IMR-90 (cell line): Measurements from ENCODE around the gene GPRASP2. TPM values are rescaled to one million over a fixed set of nuclear protein-coding genes. Genes with fewer than 3 reads are reported as not detected.

Source experiments
- ATAC-seq: fragments of 200-7000 bp; cut with Tn5 transposase; 2 replicates; pipeline ENCODE4 v1.9.1; 2020; ENCODE audit warnings: low read depth, mild to moderate bottlenecking, moderate library complexity
- BruUV-seq: library from RNA; stranded (reverse); fragments of 400-500 nt; replicated peaks from 2 replicates; lab custom pipeline; 2021; lab: Mats Ljungman, UMichigan
- CTCF ChIA-PET: fragments of 300-600 bp; formaldehyde crosslinking; extraction: SDS; loops from one replicate; lab custom pipeline; 2021; ENCODE audit warnings: antibody characterized with exemption; lab: Yijun Ruan, JAX
- POLR2A ChIA-PET: fragments of 300-600 bp; sonication (Branson Sonifier 250); formaldehyde crosslinking; loops from one replicate; lab custom pipeline; 2022; ENCODE audit warnings: antibody characterized with exemption; ENCODE audit not compliant: unreplicated experiment; lab: Charles Lee
- DNase-seq: peaks from one replicate; pipeline ENCODE4 v3.0.0; 2013
- H2AFZ ChIP-seq: replicated peaks from 2 replicates; pipeline ENCODE3; 2013; ENCODE audit warnings: low read length, mild to moderate bottlenecking; ENCODE audit not compliant: poor library complexity
- H2AK5ac ChIP-seq: 2 replicates; pipeline ENCODE4 v1.6.1; 2013; ENCODE audit warnings: low read depth, low read length, inconsistent platforms
- H2AK9ac ChIP-seq: replicated peaks from 2 replicates; pipeline ENCODE3; 2013; ENCODE audit warnings: mild to moderate bottlenecking, low read depth, low read length, moderate library complexity; ENCODE audit not compliant: poor library complexity
- H2BK120ac ChIP-seq: 2 replicates; pipeline ENCODE4 v1.6.1; 2013; ENCODE audit warnings: low read depth, low read length, inconsistent platforms
- H2BK15ac ChIP-seq: 3 replicates; pipeline ENCODE4 v1.6.1; 2013; ENCODE audit warnings: low read depth, low read length, inconsistent platforms
- H2BK20ac ChIP-seq: 2 replicates; pipeline ENCODE4 v1.6.1; 2013; ENCODE audit warnings: low read depth, mild to moderate bottlenecking, inconsistent platforms, low read length, moderate library complexity
- H2BK5ac ChIP-seq: 2 replicates; pipeline ENCODE4 v1.6.1; 2013; ENCODE audit warnings: mild to moderate bottlenecking, low read depth, low read length, inconsistent platforms; ENCODE audit not compliant: poor library complexity, severe bottlenecking
- H3K14ac ChIP-seq: replicated peaks from 2 replicates; pipeline ENCODE4 v1.6.1; 2013; ENCODE audit warnings: low read depth, low read length, inconsistent platforms
- H3K18ac ChIP-seq: 2 replicates; pipeline ENCODE4 v1.6.1; 2013; ENCODE audit warnings: low read depth, low read length, control low read depth
- H3K23ac ChIP-seq: 2 replicates; pipeline ENCODE4 v1.6.1; 2013; ENCODE audit warnings: low read depth, low read length, inconsistent platforms
- H3K27ac ChIP-seq: 2 replicates; pipeline ENCODE4 v1.5.1; 2013; ENCODE audit warnings: mild to moderate bottlenecking, control low read depth, low read length; ENCODE audit not compliant: insufficient read depth
- H3K27me3 ChIP-seq: 2 replicates; pipeline ENCODE4 v1.6.1; 2013; ENCODE audit warnings: low read length; ENCODE audit not compliant: control insufficient read depth, insufficient read depth
- H3K36me3 ChIP-seq: 2 replicates; pipeline ENCODE4 v1.6.1; 2013; ENCODE audit warnings: low read length, mixed read lengths; ENCODE audit not compliant: control insufficient read depth, insufficient read depth
- H3K4ac ChIP-seq: 2 replicates; pipeline ENCODE4 v1.6.1; 2013; ENCODE audit warnings: low read depth, low read length, inconsistent platforms
- H3K4me1 ChIP-seq: 2 replicates; pipeline ENCODE4 v1.6.1; 2013; ENCODE audit warnings: low read length, mixed read lengths; ENCODE audit not compliant: control insufficient read depth, insufficient read depth
- H3K4me2 ChIP-seq: 2 replicates; pipeline ENCODE4 v1.6.1; 2013; ENCODE audit warnings: low read depth, mild to moderate bottlenecking, control low read depth, low read length, moderate library complexity
- H3K4me3 ChIP-seq: 2 replicates; pipeline ENCODE4 v1.5.1; 2013; ENCODE audit warnings: low read depth, mild to moderate bottlenecking, control low read depth, low read length, moderate library complexity; ENCODE audit not compliant: insufficient read depth
- H3K56ac ChIP-seq: 2 replicates; pipeline ENCODE4 v1.6.1; 2013; ENCODE audit warnings: low read length, inconsistent platforms; ENCODE audit not compliant: insufficient read depth; ENCODE audit errors: extremely low read depth
- H3K79me1 ChIP-seq, 2 experiments: 2 replicates each; pipeline ENCODE4 v1.6.1; 2013; ENCODE audit warnings: low read length in 2 of 2, inconsistent platforms in 1 of 2, low read depth in 1 of 2
- H3K9ac ChIP-seq: 2 replicates; pipeline ENCODE4 v1.6.1; 2013; ENCODE audit warnings: low read depth, low read length, control low read depth
- H3K9me1 ChIP-seq: 2 replicates; pipeline ENCODE4 v1.6.1; 2013; ENCODE audit warnings: low read length, inconsistent platforms; ENCODE audit not compliant: insufficient read depth
- H3K9me3 ChIP-seq: 2 replicates; pipeline ENCODE4 v1.6.1; 2013; ENCODE audit warnings: low read length; ENCODE audit not compliant: control insufficient read depth, insufficient read depth
- H4K20me1 ChIP-seq: 2 replicates; pipeline ENCODE4 v1.6.1; 2013; ENCODE audit warnings: low read length, inconsistent platforms; ENCODE audit not compliant: insufficient read depth
- H4K5ac ChIP-seq: 2 replicates; pipeline ENCODE4 v1.6.1; 2013; ENCODE audit warnings: mild to moderate bottlenecking, low read depth, low read length, control low read depth
- H4K8ac ChIP-seq, 2 experiments: 2 replicates each; pipeline ENCODE4 v1.6.1; 2013; ENCODE audit warnings: low read depth in 2 of 2, low read length in 2 of 2, control low read depth in 1 of 2, inconsistent platforms in 1 of 2
- H4K91ac ChIP-seq: 2 replicates; pipeline ENCODE4 v1.6.1; 2013; ENCODE audit warnings: low read depth, low read length, inconsistent platforms; ENCODE audit not compliant: insufficient read depth
- BHLHE40 ChIP-seq: fragments of 150-350 bp; IDR thresholded peaks from 2 replicates; pipeline ENCODE4 v1.6.1; 2016; ENCODE audit warnings: mild to moderate bottlenecking, low read depth, low read length
- CHD1 ChIP-seq: IDR thresholded peaks from 2 replicates; pipeline ENCODE4 v1.6.1; 2012; ENCODE audit warnings: low read depth, low read length, improper control_type of control experiment
- CTCF ChIP-seq: conservative IDR thresholded peaks from 2 replicates; pipeline ENCODE4 v1.5.1; 2012; ENCODE audit warnings: mild to moderate bottlenecking, low read depth, low read length, improper control_type of control experiment
- ELK1 ChIP-seq: fragments of 150-350 bp; IDR thresholded peaks from 2 replicates; pipeline ENCODE4 v1.6.1; 2016; ENCODE audit warnings: low read depth, mild to moderate bottlenecking, low read length, moderate library complexity, borderline replicate concordance
- MAFK ChIP-seq: IDR thresholded peaks from 2 replicates; pipeline ENCODE4 v1.6.1; 2012; ENCODE audit warnings: low read depth, low read length, improper control_type of control experiment
- MAZ ChIP-seq: IDR thresholded peaks from 2 replicates; pipeline ENCODE4 v1.6.1; 2012; ENCODE audit warnings: low read depth, mild to moderate bottlenecking, low read length, improper control_type of control experiment, moderate library complexity, borderline replicate concordance
- MXI1 ChIP-seq: IDR thresholded peaks from 2 replicates; pipeline ENCODE4 v1.6.1; 2012; ENCODE audit warnings: low read depth, mild to moderate bottlenecking, low read length, moderate library complexity, borderline replicate concordance
- NFE2L2 ChIP-seq: fragments of 150-350 bp; IDR thresholded peaks from 2 replicates; pipeline ENCODE4 v1.6.1; 2016; ENCODE audit warnings: low read depth, mild to moderate bottlenecking, low read length
- RAD21 ChIP-seq: IDR thresholded peaks from 2 replicates; pipeline ENCODE4 v1.6.1; 2012; ENCODE audit warnings: low read length, improper control_type of control experiment
- RCOR1 ChIP-seq: IDR thresholded peaks from 2 replicates; pipeline ENCODE4 v1.6.1; 2012; ENCODE audit warnings: mild to moderate bottlenecking, low read length, improper control_type of control experiment; ENCODE audit not compliant: insufficient replicate concordance
- RFX5 ChIP-seq: IDR thresholded peaks from 2 replicates; pipeline ENCODE4 v1.8.0; 2012; ENCODE audit warnings: low read depth, mild to moderate bottlenecking, low read length, moderate library complexity
- SMC3 ChIP-seq: fragments of 150-350 bp; IDR thresholded peaks from 2 replicates; pipeline ENCODE4 v1.6.1; 2016; ENCODE audit warnings: low read depth, mild to moderate bottlenecking, antibody characterized with exemption, low read length, moderate library complexity
- USF2 ChIP-seq: fragments of 150-350 bp; IDR thresholded peaks from 2 replicates; pipeline ENCODE4 v1.6.1; 2017; ENCODE audit warnings: mild to moderate bottlenecking, antibody characterized with exemption, low read length, low read depth
- WGBS, 2 experiments: methylation state at CpG; one replicate each; pipeline versions ENCODE4 v1.1.5 to v1.1.7; 2013; ENCODE audit warnings: missing lambda C conversion rate in 2 of 2; ENCODE audit not compliant: insufficient read length in 1 of 2; ENCODE audit errors: extremely low coverage in 2 of 2; 5-methylcytosine and 5-hydroxymethylcytosine counted together
- dilution Hi-C: fragments of 300-500 bp; cut with HindIII; formaldehyde crosslinking; loops from one replicate; pipeline ENCODE4 v1.14.3; 2018; ENCODE audit warnings: low sequenced_read_pairs; ENCODE audit not compliant: unreplicated experiment
- in situ Hi-C: fragments of 300-500 bp; cut with MboI; formaldehyde crosslinking; loops from 3 replicates; pipeline ENCODE4 v1.14.3; 2019; ENCODE audit warnings: low sequenced_read_pairs, inconsistent platforms, mixed read lengths
- intact Hi-C: fragments of 100-400 bp; cut with micrococcal nuclease; formaldehyde crosslinking; loops from 2 replicates; pipeline ENCODE4 v1.10.0; 2022
- polyA plus RNA-seq, 3 experiments: library from polyadenylated mRNA; depleted of rRNA; stranded (reverse); fragments of >200 nt; gene quantifications; 2 replicates each; pipeline ENCODE4 v1.2.3, GENCODE V29; 2012; ENCODE audit warnings: low replicate concordance in 1 of 3
- total RNA-seq: library from RNA; depleted of rRNA; stranded (reverse); fragments of >200 nt; gene quantifications from 2 replicates; pipeline ENCODE4 v1.2.3, GENCODE V29; 2012

The GPRASP2 gene
- total and polyA plus RNA-seq, 2 of the 4 experiments (the other 2 are of a cell fraction): 9.4 to 24.7 TPM

- Histone ChIP-seq H3K9me1 (no peaks in the 10 kb centered on the region), H3K18ac (no peak overlapping the region), H3K36me3 (no peaks in the 10 kb centered on the region), H3K14ac (no peak overlapping the region), H3K27ac (no peak overlapping the region), H4K5ac (no peak overlapping the region), H3K27me3 (no peaks in the 10 kb centered on the region), H2BK120ac (no peak overlapping the region), H3K23ac (no peak overlapping the region), H3K56ac (no peak overlapping the region), H4K20me1 (no peaks in the 10 kb centered on the region), H3K9me3 (no peaks in the 10 kb centered on the region), H2BK15ac (no peak overlapping the region), H2BK20ac (no peak overlapping the region), H3K79me1 (no peaks in the 10 kb centered on the region), H3K4me1 (no peaks in the 10 kb centered on the region), H3K9ac (no peak overlapping the region), H2AFZ (no peak overlapping the region), H3K4me2 (no peak overlapping the region), H4K91ac (no peak overlapping the region), H3K4me3 (no peak overlapping the region), H3K4ac (no peak overlapping the region), H2BK5ac (no peak overlapping the region), H2AK9ac (no peak overlapping the region), H4K8ac (no peak overlapping the region), H2AK5ac (no peak overlapping the region)
- WGBS, 2 experiments: no CpG with 5 or more reads among the region's 3 CpGs
- DNase-seq (peak; percentile 60), ATAC-seq (peak; percentile 66)
- POLR2A ChIA-PET: no interaction called here
- in situ Hi-C loops: no loop called here
- intact Hi-C loops: no loop called here
- dilution Hi-C loops: no loop called here
- CTCF ChIA-PET: no interaction called here
- TF ChIP-seq RAD21 (no peak), MAFK (no peak), CHD1 (no peak), RCOR1 (no peak), NFE2L2 (no peak), BHLHE40 (no peak), SMC3 (no peak), CTCF (no peak), USF2 (no peak), MAZ (no peak), MXI1 (no peak), ELK1 (no peak), RFX5 (no peak)
- BruUV-seq: no TSS peak
Observed at GRCh38 chrX:102672856-102673255, 39.4 kb upstream of the GPRASP2 start.
